IMR-90 (cell line): ENCODE measurements around the gene CERS6.

Experiments used
- ELK1 ChIP-seq: fragments of 150-350 bp; IDR thresholded peaks from 2 replicates; pipeline ENCODE4 v1.6.1; 2016; ENCODE audit warnings: low read depth, mild to moderate bottlenecking, low read length, moderate library complexity, borderline replicate concordance
- POLR2A ChIP-seq: IDR thresholded peaks from 2 replicates; pipeline ENCODE4 v1.6.1; 2012; ENCODE audit warnings: mild to moderate bottlenecking, low read depth, low read length

GRCh38 chr2:168698969-168699368, 242.9 kb downstream of the CERS6 start:
- TF ChIP-seq ELK1: no peak
- no peak for TF ChIP-seq POLR2A
